ENCODE measurements around the gene PDGFRB.

Gene PDGFRB

DNA sequence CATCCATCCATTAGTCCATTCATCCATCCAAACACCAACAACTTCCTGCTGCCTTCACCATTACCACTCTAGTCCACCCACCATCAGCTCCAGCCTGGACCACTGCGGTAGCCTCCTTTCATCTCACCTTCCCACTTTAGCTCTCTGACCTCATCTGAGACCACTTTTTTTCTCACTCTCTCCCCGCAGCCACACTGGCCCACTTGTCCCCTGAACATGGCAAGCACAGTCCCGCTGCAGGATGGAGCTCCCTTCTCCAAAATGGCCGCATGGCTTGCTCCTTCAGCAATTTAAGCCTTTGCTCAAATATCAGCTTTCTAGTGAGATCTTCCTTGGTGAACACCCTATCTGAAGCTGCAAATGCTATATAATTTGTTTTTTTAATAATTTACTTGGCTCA, 80.4 kb downstream of the PDGFRB start:
- no peak for DNase-seq (ENCODE audit: extremely low read depth, low read depth)
- TF ChIP-seq, protein P1, sequence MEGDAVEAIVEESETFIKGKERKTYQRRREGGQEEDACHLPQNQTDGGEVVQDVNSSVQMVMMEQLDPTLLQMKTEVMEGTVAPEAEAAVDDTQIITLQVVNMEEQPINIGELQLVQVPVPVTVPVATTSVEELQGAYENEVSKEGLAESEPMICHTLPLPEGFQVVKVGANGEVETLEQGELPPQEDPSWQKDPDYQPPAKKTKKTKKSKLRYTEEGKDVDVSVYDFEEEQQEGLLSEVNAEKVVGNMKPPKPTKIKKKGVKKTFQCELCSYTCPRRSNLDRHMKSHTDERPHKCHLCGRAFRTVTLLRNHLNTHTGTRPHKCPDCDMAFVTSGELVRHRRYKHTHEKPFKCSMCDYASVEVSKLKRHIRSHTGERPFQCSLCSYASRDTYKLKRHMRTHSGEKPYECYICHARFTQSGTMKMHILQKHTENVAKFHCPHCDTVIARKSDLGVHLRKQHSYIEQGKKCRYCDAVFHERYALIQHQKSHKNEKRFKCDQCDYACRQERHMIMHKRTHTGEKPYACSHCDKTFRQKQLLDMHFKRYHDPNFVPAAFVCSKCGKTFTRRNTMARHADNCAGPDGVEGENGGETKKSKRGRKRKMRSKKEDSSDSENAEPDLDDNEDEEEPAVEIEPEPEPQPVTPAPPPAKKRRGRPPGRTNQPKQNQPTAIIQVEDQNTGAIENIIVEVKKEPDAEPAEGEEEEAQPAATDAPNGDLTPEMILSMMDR (IDR thresholded peaks at IDR 0.05; ENCODE audit: low read depth, low read length): no peak

DNA sequence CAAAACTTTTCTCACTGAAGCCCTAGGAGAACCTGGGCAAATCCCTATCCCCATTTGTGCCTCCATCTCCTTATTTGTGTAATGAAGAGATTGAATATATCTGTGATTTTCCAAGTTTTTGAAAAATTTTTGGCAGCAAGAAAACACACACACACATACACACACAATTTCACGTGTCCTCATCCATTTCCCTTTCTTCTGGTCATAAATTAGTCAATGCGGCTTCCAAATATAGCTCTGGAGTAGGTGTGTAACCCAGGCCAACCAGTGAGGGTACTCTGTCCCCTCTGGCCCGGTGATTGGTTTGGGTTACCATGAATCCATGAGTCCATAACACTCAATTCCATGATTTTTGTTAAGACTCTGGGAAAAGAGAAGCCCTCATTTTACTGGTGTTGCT, 82.0 kb downstream of the PDGFRB start:
- TF ChIP-seq, protein P1 (IDR thresholded peaks at IDR 0.05; ENCODE audit: low read depth, low read length): no peak
- DNase-seq (ENCODE audit: extremely low read depth, low read depth): no peak

DNA sequence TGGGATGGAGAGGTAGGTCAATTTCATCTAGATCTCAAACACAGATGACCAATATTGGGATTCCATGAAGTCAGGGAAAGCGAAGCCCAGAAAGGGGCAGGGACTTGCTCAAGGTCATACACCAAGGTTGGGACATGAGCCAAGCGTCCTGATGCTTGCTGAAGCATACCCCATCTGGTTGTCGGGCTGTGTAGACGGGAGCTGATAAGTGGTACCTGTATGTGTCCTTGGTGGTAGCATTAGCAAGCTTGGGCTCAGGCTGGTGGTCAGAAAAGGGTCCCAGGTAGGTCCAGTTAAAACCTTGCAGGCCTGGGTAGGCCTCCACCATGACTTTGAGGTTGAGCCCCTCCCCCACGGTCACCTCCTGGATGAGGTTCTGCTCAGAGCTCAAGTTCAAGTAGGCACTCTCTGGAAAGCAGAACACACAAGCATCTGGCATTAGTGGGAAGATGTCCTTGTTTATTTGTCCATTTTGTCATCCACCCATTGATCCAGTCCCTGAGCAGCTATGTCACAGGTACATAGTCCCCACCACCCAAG, 82.5 kb downstream of the PDGFRB start:
- no peak for DNase-seq (ENCODE audit: extremely low read depth, low read depth)

DNA sequence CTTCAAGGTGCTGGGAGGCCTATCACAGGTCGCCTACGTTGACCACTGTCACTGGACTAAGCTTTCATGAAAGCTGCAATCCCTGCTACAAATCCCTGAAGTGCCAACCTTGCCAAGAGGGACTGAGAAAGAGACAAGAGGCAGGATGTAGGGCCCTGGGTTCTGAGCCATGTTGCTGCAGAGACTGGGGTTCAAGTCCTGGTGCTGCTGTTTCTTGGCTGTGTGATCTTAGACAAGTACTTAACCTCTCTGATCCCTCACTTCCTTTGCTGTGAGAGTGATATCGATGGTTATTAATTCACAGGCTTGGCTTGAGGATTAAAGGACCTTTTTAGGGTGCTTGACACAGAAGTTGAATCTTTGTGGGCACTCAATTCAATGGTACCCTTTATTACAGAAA, 84.8 kb downstream of the PDGFRB start:
- TF ChIP-seq, protein P1 (IDR thresholded peaks at IDR 0.05; ENCODE audit: low read depth, low read length): no peak
- DNase-seq (ENCODE audit: extremely low read depth, low read depth): no peak

More for the DNA sequence above, 82.5 kb downstream of the PDGFRB start:
- TF ChIP-seq, protein P1 (IDR thresholded peaks at IDR 0.05; ENCODE audit: low read depth, low read length): no peak

DNA sequence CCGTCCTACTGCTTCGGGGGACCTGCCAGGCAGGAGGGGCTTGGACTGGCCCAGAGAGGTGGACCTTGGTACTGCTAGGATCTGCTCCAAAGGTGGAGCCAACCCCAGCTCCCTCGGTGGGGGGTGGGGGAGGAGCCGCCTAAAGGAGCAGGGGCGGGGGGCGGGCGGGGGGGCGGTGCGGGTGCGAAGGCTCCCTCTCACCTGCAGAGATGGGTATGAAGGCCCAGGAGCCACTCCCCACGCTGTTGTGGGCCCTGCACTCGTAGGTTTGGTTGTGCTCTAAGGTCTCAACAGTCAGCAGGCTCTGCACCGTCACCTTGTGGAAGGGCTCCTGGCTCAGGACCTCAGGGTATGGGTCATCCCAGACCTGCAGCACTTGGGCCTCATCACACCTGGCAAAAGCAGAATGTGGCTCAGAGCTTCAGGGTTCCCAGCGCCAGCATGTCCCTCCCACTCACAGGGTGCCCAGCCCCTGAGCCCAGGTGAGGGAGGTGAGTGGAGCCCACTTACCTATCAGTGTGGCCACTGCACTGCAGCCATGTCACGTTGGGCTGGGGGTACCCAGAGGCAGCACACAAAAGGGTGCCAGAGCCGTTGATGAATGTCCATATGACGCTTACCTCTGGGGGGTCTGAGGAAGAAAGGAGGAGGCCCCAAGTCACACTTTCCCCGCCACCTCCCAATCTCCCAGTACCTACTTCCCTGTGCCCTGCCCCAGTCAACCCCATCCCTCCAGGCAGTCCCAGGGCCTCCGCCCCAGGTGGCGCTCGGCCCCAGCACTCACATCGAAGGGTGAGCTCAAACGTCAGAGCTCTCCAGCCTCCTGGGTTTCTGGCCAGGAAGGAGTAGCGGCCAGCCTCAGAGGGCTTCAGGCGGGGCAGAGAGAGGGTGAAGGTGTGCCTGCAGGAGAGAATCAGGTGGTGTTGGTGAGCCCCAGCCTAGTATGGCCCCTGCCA, 85.7 kb downstream of the PDGFRB start:
- TF ChIP-seq, protein P1 (IDR thresholded peaks at IDR 0.05; ENCODE audit: low read depth, low read length): no peak
- no peak for DNase-seq (ENCODE audit: extremely low read depth, low read depth)

DNA sequence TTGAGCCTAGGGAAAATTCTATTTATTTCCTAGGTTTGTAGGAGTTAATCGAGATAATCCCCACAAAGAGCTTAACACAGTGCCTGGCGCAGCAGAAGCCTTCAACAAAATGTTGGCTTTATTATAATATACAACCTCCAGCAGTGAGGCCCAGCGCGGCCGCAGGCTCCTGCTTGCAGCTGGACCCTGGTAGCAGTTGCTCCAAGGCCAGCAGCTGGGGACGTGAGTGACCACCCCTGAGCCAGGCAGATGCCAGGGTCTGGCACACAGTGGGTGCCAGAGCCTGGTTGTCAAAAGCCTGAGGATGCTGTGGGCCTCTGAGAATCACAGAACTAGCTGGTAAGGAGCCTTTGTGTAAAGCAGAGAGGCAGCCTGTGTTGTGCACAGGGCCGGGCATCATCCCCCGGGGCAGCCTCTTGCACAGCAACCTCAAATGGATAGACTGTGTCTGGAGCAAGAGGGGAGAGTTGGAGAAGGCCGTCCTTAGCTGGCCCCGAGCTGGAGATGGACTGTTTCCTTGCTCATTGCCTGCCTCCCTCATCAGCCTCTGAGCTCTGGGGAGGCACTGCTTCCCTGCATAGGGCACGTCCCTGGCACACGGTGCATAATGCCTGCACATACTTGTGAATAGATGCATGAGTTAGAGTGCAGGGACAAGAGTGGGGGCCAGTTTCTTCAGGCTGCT, 86.5 kb downstream of the PDGFRB start:
- no peak for DNase-seq (ENCODE audit: extremely low read depth, low read depth)
- TF ChIP-seq, protein P1 (IDR thresholded peaks at IDR 0.05; ENCODE audit: low read depth, low read length): no peak

DNA sequence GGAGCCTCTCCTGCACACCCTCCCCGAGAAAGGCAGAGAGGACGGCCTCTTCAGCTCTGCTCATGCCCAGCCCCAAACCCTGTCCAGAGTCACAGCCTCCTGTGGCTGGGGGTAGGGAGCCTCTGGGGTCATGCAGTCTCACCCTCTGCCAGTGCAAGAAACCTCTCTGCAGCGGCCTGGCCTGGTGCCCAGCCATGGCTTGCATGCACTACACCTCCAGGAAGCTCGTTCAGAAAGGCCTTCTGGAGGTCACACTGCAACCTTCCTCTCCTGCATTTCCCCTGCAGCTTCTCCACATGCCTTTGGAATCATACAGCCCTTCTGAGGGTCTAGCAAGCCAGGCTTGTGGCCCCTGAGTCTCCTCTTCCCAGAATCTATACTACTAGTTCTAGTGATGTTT, 87.2 kb downstream of the PDGFRB start:
- no peak for DNase-seq (ENCODE audit: extremely low read depth, low read depth)
- TF ChIP-seq, protein P1 (IDR thresholded peaks at IDR 0.05; ENCODE audit: low read depth, low read length): no peak

Measured in AG09319 (cell line).